ENCODE measurements around the gene KCNJ9.

KCNJ9 gene

GRCh38 chr1:160075836-160076235 is 5.5 kb upstream of the KCNJ9 start:
- Histone ChIP-seq H3K36me3 (ENCODE audit: control insufficient read depth, insufficient read depth, low read length) (no peaks in the 10 kb centered on the region), H3K4me3 (replicated peaks; ENCODE audit: low read depth, low read length) (no peak overlapping the region), H3K27me3 (replicated peaks; ENCODE audit: control insufficient read depth, insufficient read depth, low read length) (no peaks in the 10 kb centered on the region; the same call in 1 of the 2 replicates)
- TF ChIP-seq CTCF (IDR thresholded peaks at IDR 0.05; ENCODE audit: insufficient read depth, low read length, poor library complexity, severe bottlenecking), result no peak
- no peak for DNase-seq (ENCODE audit: extremely low read depth, insufficient read length)

DNA sequence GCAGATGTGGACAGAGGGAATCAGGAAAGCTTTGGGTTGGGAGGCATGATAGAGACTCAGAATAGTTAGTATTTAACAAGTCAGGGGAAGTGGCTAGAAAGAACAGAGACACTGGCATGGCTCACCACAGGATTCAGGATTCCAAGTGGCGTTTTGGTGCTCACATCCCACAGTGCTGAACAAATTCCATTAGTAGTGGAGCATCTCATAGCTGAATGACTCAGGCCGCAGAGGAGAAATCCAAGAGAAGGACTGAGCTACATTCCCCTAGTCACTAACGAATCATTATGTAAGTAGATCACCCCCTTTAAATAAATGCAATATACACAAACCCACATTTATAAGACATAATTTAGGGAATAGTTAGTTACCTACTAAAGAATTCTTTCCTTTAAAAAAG is 5.0 kb upstream of the KCNJ9 start:
- no peaks in the 10 kb centered on the region for H3K36me3 ChIP-seq (ENCODE audit: control insufficient read depth, insufficient read depth, low read length)
- DNase-seq (ENCODE audit: extremely low read depth, insufficient read length), result no peak
- H3K4me3 ChIP-seq (replicated peaks; ENCODE audit: low read depth, low read length), result no peak overlapping the region
- no peak for TF ChIP-seq CTCF (IDR thresholded peaks at IDR 0.05; ENCODE audit: insufficient read depth, low read length, poor library complexity, severe bottlenecking)
- H3K27me3 ChIP-seq (replicated peaks; ENCODE audit: control insufficient read depth, insufficient read depth, low read length), result no peaks in the 10 kb centered on the region; the same call in 1 of the 2 replicates

DNA sequence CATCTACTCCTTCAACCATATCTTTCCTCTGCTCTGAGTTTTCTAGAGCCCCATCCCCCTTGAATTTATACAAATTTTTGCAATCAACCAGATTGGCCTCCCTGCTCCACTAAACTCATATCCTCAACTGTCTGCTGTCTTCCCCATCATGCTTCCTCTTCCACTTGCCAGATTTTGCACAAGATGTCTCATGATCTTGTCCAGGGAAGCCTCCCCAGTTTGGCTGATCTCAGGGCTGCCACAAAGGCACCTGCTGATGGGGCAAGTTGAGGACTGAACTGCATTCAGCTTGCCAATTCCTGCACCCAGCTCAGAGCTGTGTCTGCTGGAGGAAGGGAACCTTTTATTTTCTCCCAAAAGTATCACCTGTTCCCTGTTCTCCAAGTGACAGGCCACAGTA is 3.9 kb upstream of the KCNJ9 start:
- DNase-seq (ENCODE audit: extremely low read depth, insufficient read length), result no peak
- Histone ChIP-seq H3K27me3 (replicated peaks; ENCODE audit: control insufficient read depth, insufficient read depth, low read length) (no peaks in the 10 kb centered on the region; the same call in 1 of the 2 replicates), H3K36me3 (ENCODE audit: control insufficient read depth, insufficient read depth, low read length) (no peaks in the 10 kb centered on the region), H3K4me3 (replicated peaks; ENCODE audit: low read depth, low read length) (no peak overlapping the region)
- no peak for TF ChIP-seq CTCF (IDR thresholded peaks at IDR 0.05; ENCODE audit: insufficient read depth, low read length, poor library complexity, severe bottlenecking)

GRCh38 chr1:160078512-160079195 is 2.7 kb upstream of the KCNJ9 start:
- TF ChIP-seq CTCF (IDR thresholded peaks at IDR 0.05; ENCODE audit: insufficient read depth, low read length, poor library complexity, severe bottlenecking), result peak; percentile 99
- Histone ChIP-seq H3K4me3 (replicated peaks; ENCODE audit: low read depth, low read length) (no peak overlapping the region), H3K36me3 (ENCODE audit: control insufficient read depth, insufficient read depth, low read length) (no peaks in the 10 kb centered on the region), H3K27me3 (replicated peaks; ENCODE audit: control insufficient read depth, insufficient read depth, low read length) (no peaks in the 10 kb centered on the region; the same call in 1 of the 2 replicates)
- DNase-seq (ENCODE audit: extremely low read depth, insufficient read length), result peak; percentile 40

DNA sequence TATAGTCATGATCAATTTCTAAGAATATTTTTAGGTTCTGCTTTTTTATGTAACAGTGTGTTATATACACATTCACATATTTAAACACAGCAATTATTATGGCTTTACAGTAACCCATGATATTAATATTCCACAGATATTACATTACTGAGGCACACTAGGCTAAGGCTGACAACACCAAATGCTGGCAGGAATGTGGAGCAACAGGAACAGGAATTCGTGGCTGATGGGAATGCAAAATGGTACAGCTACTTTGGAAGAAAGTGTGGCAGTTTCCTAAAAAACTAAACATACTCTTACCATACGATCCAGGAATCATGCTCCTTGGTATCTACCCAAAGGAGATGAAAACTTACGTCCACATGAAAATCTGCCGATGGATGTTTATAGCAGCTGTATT is 1.9 kb upstream of the KCNJ9 start:
- no peak for DNase-seq (ENCODE audit: extremely low read depth, insufficient read length)
- Histone ChIP-seq H3K36me3 (ENCODE audit: control insufficient read depth, insufficient read depth, low read length) (no peaks in the 10 kb centered on the region), H3K27me3 (replicated peaks; ENCODE audit: control insufficient read depth, insufficient read depth, low read length) (no peaks in the 10 kb centered on the region; the same call in 1 of the 2 replicates), H3K4me3 (replicated peaks; ENCODE audit: low read depth, low read length) (no peak overlapping the region)
- no peak for TF ChIP-seq CTCF (IDR thresholded peaks at IDR 0.05; ENCODE audit: insufficient read depth, low read length, poor library complexity, severe bottlenecking)

All from GM06990 (cell line).